22Rv1 (cell line): ENCODE results near the gene PPP6R1.

ENCODE experiments used
- H3K27ac ChIP-seq: fragments of 450-650 bp; 2 replicates; pipeline ENCODE4 v1.5.1; 2017
- ZFX ChIP-seq: fragments of 450-650 bp; IDR thresholded peaks from 2 replicates; pipeline ENCODE4 v1.6.1; 2017; ENCODE audit warnings: antibody characterized with exemption, borderline replicate concordance
- TF ChIP-seq, protein P1 (sequence below): fragments of 450-650 bp; IDR thresholded peaks from 2 replicates; pipeline ENCODE4 v1.5.1; 2017; ENCODE audit warnings: mild to moderate bottlenecking

PPP6R1 gene

DNA sequence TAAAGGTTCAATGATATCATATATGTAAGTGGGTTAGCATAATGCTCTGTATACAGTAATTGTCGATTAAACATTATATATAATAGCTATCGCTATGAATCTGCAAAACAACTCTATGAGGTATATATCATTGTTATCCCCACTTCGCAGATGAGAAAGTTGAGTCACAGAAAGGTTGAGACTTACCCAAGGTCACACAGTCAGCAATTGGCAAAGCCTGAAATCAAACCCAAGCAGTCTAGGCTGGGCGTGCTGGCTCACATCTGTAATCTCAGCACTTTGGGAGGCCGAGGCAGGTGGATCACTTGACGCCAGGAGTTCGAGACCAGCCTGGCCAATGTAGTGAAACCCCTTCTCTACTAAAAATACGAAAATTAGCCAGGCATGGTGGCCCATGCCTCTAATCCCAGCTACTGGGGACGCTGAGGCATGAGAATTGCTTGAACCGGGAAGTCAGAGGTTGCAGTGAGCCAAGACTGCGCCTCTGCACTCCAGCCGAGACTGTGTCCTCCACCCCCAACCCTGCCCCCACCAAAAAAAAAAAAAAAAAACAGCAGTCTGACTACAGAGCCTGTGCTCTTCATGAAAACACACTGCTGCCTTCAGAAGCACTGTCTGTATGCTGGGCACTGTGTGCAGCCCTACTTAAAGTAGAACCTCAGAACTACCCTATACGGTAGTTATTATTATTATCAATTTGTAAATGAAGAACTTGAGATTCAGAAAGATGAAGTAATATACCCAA is 19.7 kb upstream of the PPP6R1 start:
- no peak overlapping the region for H3K27ac ChIP-seq
- no peak for TF ChIP-seq ZFX
- TF ChIP-seq, protein P1, sequence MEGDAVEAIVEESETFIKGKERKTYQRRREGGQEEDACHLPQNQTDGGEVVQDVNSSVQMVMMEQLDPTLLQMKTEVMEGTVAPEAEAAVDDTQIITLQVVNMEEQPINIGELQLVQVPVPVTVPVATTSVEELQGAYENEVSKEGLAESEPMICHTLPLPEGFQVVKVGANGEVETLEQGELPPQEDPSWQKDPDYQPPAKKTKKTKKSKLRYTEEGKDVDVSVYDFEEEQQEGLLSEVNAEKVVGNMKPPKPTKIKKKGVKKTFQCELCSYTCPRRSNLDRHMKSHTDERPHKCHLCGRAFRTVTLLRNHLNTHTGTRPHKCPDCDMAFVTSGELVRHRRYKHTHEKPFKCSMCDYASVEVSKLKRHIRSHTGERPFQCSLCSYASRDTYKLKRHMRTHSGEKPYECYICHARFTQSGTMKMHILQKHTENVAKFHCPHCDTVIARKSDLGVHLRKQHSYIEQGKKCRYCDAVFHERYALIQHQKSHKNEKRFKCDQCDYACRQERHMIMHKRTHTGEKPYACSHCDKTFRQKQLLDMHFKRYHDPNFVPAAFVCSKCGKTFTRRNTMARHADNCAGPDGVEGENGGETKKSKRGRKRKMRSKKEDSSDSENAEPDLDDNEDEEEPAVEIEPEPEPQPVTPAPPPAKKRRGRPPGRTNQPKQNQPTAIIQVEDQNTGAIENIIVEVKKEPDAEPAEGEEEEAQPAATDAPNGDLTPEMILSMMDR: no peak

DNA sequence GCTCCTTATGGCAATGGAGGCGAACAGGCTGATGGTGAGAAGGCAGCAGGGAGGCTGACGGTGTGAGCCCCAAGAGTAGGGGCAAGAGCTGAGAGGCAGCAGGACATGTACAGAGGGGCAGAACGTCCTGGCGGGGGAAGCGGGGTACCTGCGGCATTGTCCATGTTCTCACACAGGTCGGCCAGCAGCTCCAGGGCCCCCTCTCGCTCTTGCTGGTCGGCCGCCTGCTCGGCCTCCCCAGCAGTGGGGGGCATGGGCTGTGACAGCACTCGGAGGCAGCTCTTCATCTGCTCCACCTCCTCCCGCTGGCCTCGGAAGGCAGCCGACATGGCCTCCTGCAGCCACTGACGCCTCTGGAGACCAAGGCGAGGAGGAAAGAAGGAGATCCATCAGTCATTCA is 18.7 kb upstream of the PPP6R1 start:
- H3K27ac ChIP-seq: no peak overlapping the region

DNA sequence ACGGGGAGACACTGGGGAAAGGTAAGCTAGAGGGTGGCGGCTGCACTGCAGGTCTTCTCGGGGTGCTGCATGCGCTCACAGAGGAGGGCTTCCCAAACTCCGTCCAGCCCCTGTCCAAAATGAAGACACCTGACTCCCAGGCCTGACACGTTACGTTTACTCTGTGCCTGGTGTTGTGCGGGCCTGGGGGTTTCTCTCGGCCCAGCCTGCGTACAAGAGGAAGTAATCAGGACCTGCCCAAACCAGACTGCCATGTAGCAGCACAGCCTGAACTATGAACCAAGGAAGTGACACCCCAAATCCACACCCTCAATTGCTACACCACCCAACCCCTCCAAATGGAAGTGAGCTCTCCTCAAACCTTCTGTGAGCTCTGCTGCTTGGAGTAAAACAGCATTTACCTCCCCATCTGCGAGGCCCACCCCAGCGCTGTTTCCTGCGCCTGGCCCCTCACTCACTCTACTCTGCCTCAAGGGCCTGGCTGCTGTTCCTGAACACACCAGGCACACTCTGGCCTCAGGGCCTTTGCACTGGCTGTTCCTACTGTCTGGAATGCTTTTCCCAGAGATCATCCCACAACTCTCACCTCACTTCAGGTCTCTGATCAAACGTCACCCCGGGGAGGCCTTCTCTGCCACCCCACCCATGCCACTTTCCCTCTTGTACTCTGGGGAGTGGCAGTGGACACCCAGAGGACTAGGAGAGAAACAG is 18.1 kb upstream of the PPP6R1 start:
- H3K27ac ChIP-seq: no peak overlapping the region
- TF ChIP-seq, protein P1: no peak
- no peak for TF ChIP-seq ZFX

More for the DNA sequence above, 18.7 kb upstream of the PPP6R1 start:
- TF ChIP-seq, protein P1: no peak
- no peak for TF ChIP-seq ZFX

DNA sequence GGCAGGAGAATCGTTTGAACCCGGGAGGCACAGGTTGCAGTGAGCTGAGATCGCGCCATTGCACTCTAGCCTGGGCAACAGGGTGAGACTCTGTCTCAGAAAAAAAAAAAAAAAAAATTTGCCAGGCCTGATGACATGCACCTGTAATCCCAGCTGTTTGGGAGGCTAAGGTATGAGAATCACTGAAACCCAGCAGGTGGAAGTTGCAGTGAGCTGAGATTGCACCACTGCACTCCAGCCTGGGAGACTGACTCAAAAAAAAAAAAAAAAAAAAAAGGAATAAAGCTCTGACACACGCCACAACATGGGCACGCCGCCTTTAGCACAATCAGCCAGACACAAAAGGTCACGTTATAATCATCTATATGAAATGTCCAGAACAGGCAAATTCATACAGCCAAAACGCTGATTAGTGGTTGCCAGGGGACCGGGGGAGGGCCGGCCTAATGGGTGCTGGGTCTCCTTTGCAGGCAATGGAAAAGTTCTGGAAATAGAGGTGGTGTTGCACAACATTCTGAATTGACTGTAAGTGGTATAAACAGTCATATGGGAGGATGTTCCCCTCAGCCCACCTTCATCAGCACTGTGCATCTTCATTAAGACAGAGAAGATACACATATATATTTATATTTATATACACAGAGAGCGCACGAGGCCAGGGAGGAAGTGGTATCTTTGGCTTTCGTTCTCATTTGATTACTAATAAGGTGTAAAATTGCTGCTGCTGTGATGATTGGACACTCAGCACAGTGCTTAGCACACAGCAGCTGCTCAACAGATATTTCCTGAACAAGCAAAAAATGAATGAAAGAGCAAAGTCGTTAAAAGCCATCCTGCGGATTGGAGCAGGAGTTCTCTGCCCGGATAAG is 17.3 kb upstream of the PPP6R1 start:
- no peak for TF ChIP-seq ZFX
- TF ChIP-seq, protein P1: no peak
- H3K27ac ChIP-seq: no peak overlapping the region

DNA sequence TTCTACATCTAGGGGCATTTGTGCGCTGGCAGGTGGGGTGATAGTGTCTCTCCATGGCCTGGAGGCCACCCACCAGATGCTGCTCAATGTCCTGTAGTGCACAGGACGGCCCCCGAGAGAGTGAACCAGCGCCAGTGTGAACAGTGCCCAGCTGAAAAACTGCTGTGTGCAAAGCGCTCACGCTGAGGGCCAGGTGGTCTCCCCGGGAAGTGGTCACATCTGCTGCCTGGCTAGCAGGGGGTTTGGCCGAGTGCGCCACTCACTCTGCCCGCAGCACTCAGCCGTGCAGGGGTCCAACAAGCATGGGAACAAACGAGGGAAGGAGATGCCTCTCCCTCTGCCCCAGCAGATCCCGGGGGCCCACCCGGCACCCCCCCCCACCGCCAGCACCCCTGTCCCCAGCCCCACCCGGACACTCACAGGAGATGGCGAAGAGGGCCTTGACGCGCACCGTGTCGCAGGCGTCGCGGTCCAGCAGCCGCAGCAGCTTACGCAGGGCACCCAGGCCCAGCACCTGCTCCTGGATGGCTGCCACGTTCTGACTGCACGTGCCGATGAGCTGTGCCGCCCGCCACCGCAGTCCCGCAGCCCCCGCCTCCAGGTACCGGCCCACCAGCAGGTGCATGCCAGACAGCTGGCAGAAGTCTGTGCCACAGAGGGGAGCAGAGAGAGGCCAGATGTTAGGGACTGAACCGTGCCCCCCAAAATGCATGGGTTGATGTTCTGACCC is 15.3 kb upstream of the PPP6R1 start:
- TF ChIP-seq, protein P1: no peak
- no peak for TF ChIP-seq ZFX
- H3K27ac ChIP-seq: no peak overlapping the region

DNA sequence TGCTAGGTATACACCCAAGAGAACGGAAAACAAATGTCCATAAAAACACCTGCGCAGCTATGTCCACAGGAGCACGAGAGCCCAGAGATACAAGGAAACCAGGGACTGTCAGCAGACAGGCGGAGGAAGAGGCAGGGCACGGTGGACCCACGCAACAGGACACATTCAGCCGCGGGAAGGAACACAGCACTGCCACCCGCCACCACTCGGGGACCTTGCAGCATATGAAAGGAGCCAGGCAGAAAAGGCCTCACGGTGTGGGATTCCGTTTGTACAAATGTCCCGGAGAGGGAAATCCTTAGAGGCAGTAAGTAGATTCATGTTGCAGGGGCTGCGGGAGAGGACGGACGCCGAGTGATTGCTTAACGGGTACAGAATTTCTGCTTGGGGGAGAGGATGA is 13.3 kb upstream of the PPP6R1 start:
- no peak for TF ChIP-seq ZFX
- TF ChIP-seq, protein P1: no peak
- H3K27ac ChIP-seq: no peak overlapping the region
